Panc1 (cell line): Measurements from ENCODE around the gene SDR9C7. TPM values are rescaled to one million over a fixed set of nuclear protein-coding genes. Genes with fewer than 3 reads are reported as not detected.

Experiments used
- ATAC-seq: fragments of 200-7000 bp; cut with Tn5 transposase; 2 replicates; pipeline ENCODE4 v1.9.1; 2020; ENCODE audit warnings: mild to moderate bottlenecking, moderate library complexity
- BruUV-seq: library from RNA; stranded (reverse); fragments of 400-500 nt; replicated peaks from 2 replicates; lab custom pipeline; 2021; lab: Mats Ljungman, UMichigan
- CTCF ChIA-PET: fragments of 300-600 bp; sonication (Branson Sonifier 250); formaldehyde crosslinking; loops from one replicate; lab custom pipeline; 2022; ENCODE audit warnings: antibody characterized with exemption; lab: Charles Lee
- POLR2A ChIA-PET: fragments of 300-600 bp; sonication (Branson Sonifier 250); formaldehyde crosslinking; loops from one replicate; lab custom pipeline; 2022; ENCODE audit warnings: antibody characterized with exemption; lab: Charles Lee
- DNase-seq: peaks from one replicate; pipeline ENCODE4 v3.0.0-alpha.2; 2010; ENCODE audit warnings: low read depth, low spot score
- H3K27ac ChIP-seq: 2 replicates; pipeline ENCODE4 v1.5.1; 2011; ENCODE audit warnings: mild to moderate bottlenecking, low read length, inconsistent platforms
- H3K27me3 ChIP-seq: fragments of 200-500 bp; sonication (Bioruptor generic); 2 replicates; pipeline ENCODE4 v1.6.0; 2014; ENCODE audit warnings: low read length, inconsistent platforms; ENCODE audit not compliant: control insufficient read depth, insufficient read depth
- H3K36me3 ChIP-seq: fragments of 200-500 bp; sonication (Bioruptor generic); 2 replicates; pipeline ENCODE4 v1.5.1; 2014; ENCODE audit warnings: inconsistent platforms, mild to moderate bottlenecking, low read length, moderate library complexity; ENCODE audit not compliant: control insufficient read depth, insufficient read depth
- H3K4me1 ChIP-seq: 2 replicates; pipeline ENCODE4 v1.5.1; 2011; ENCODE audit warnings: inconsistent platforms, mild to moderate bottlenecking, low read length, moderate library complexity; ENCODE audit not compliant: control insufficient read depth, insufficient read depth
- H3K4me3 ChIP-seq, 2 experiments: 2 replicates each; pipeline ENCODE4 v1.5.1; 2011 to 2012; ENCODE audit warnings: low read depth in 2 of 2, low read length in 2 of 2, mild to moderate bottlenecking in 2 of 2, inconsistent platforms in 1 of 2, moderate library complexity in 1 of 2
- H3K9me3 ChIP-seq: fragments of 200-500 bp; sonication (Bioruptor generic); 2 replicates; pipeline ENCODE4 v1.5.1; 2014; ENCODE audit warnings: low read depth, mild to moderate bottlenecking, inconsistent platforms, low read length, moderate library complexity; ENCODE audit not compliant: control insufficient read depth, insufficient read depth
- POLR2AphosphoS5 ChIP-seq: IDR thresholded peaks from 2 replicates; pipeline ENCODE4 v1.6.1; 2012; ENCODE audit warnings: mild to moderate bottlenecking, low read depth, low read length, moderate library complexity
- SIN3A ChIP-seq: IDR thresholded peaks from 2 replicates; pipeline ENCODE4 v1.6.1; 2012; ENCODE audit warnings: low read depth, mild to moderate bottlenecking, low read length, moderate library complexity, borderline replicate concordance; ENCODE audit not compliant: insufficient read depth
- TCF7L2 ChIP-seq: IDR thresholded peaks from 2 replicates; pipeline ENCODE4 v1.6.1; 2011; ENCODE audit warnings: mild to moderate bottlenecking, low read depth, low read length, inconsistent platforms
- in situ Hi-C: cut with HindIII; loops from 2 replicates; pipeline ENCODE4 v1.10.0; 2016; ENCODE audit warnings: low sequenced_read_pairs, low pct_unique_long_range_greater_than_20kb
- intact Hi-C: fragments of 100-400 bp; cut with micrococcal nuclease; formaldehyde crosslinking; loops from one replicate; pipeline ENCODE4 v1.10.0; 2022; ENCODE audit not compliant: unreplicated experiment
- total RNA-seq: library from RNA; stranded (reverse); gene quantifications from one replicate; pipeline ENCODE4 v1.2.1, GENCODE V29; 2021; ENCODE audit not compliant: unreplicated experiment
- TF ChIP-seq, protein P1 (sequence below), 2 experiments: IDR thresholded peaks; 2 replicates each; pipeline ENCODE4 v1.6.1; 2011 to 2012; ENCODE audit warnings: low read depth in 2 of 2, control low read depth in 1 of 2, low read length in 1 of 2, mild to moderate bottlenecking in 1 of 2, moderate library complexity in 1 of 2; ENCODE audit not compliant: insufficient read depth in 1 of 2
- TF ChIP-seq, protein P2 (sequence below): fragments of 450-650 bp; IDR thresholded peaks from 2 replicates; pipeline ENCODE4 v1.5.1; 2017; ENCODE audit warnings: mild to moderate bottlenecking

SDR9C7 gene
- total RNA-seq, 1 experiment from 2014 or later = not detected

DNA sequence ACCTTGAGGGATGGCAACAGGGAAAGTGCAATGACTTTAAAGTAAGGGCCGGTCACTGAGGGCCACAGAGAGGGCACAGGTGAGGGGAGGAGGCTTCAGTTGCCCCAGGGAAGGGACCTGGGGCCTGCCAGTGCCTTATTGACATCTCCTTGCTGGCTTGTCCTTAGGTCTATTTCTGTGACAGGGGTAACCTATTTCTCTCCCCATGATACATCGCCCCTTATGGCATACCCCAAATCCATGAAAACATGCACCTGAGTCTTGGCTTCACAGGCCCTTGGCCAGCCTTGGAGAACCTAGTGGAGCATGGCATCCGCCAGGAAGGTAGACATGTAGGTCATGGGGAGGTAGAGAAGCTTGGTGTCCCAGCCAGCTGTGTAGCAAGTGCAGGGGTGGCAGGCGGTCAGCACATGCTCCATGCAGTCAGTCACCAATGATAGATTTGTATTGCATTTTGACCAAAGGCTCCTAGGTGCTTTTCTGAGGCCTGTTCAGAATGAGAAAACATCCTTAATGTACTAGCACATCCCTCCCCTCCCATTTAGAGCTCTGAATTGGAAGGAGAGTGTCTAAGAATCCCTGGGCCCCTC, 46.8 kb upstream of the SDR9C7 start:
- in situ Hi-C loops (no loop called here), intact Hi-C loops (no loop called here)
- Histone ChIP-seq H3K36me3 (no peaks in the 10 kb centered on the region), H3K27me3 (no peaks in the 10 kb centered on the region), H3K9me3 (no peaks in the 10 kb centered on the region), H3K4me1 (no peaks in the 10 kb centered on the region), H3K27ac (no peak overlapping the region), H3K4me3 (no peak overlapping the region)
- no peak for TF ChIP-seq POLR2AphosphoS5
- TF ChIP-seq, protein P1, sequence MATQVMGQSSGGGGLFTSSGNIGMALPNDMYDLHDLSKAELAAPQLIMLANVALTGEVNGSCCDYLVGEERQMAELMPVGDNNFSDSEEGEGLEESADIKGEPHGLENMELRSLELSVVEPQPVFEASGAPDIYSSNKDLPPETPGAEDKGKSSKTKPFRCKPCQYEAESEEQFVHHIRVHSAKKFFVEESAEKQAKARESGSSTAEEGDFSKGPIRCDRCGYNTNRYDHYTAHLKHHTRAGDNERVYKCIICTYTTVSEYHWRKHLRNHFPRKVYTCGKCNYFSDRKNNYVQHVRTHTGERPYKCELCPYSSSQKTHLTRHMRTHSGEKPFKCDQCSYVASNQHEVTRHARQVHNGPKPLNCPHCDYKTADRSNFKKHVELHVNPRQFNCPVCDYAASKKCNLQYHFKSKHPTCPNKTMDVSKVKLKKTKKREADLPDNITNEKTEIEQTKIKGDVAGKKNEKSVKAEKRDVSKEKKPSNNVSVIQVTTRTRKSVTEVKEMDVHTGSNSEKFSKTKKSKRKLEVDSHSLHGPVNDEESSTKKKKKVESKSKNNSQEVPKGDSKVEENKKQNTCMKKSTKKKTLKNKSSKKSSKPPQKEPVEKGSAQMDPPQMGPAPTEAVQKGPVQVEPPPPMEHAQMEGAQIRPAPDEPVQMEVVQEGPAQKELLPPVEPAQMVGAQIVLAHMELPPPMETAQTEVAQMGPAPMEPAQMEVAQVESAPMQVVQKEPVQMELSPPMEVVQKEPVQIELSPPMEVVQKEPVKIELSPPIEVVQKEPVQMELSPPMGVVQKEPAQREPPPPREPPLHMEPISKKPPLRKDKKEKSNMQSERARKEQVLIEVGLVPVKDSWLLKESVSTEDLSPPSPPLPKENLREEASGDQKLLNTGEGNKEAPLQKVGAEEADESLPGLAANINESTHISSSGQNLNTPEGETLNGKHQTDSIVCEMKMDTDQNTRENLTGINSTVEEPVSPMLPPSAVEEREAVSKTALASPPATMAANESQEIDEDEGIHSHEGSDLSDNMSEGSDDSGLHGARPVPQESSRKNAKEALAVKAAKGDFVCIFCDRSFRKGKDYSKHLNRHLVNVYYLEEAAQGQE (IDR thresholded peaks at IDR 0.05; ENCODE audit: insufficient read depth in 1 of 2, low read depth in 2 of 2, low read length in 1 of 2) = no peak
- TF ChIP-seq SIN3A = no peak
- TF ChIP-seq TCF7L2 = no peak
- TF ChIP-seq, protein P2, sequence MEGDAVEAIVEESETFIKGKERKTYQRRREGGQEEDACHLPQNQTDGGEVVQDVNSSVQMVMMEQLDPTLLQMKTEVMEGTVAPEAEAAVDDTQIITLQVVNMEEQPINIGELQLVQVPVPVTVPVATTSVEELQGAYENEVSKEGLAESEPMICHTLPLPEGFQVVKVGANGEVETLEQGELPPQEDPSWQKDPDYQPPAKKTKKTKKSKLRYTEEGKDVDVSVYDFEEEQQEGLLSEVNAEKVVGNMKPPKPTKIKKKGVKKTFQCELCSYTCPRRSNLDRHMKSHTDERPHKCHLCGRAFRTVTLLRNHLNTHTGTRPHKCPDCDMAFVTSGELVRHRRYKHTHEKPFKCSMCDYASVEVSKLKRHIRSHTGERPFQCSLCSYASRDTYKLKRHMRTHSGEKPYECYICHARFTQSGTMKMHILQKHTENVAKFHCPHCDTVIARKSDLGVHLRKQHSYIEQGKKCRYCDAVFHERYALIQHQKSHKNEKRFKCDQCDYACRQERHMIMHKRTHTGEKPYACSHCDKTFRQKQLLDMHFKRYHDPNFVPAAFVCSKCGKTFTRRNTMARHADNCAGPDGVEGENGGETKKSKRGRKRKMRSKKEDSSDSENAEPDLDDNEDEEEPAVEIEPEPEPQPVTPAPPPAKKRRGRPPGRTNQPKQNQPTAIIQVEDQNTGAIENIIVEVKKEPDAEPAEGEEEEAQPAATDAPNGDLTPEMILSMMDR = no peak
- no TSS peak for BruUV-seq
- ATAC-seq (no peak), DNase-seq (no peak)
- ChIA-PET CTCF (no interaction called here), POLR2A (no interaction called here)

DNA sequence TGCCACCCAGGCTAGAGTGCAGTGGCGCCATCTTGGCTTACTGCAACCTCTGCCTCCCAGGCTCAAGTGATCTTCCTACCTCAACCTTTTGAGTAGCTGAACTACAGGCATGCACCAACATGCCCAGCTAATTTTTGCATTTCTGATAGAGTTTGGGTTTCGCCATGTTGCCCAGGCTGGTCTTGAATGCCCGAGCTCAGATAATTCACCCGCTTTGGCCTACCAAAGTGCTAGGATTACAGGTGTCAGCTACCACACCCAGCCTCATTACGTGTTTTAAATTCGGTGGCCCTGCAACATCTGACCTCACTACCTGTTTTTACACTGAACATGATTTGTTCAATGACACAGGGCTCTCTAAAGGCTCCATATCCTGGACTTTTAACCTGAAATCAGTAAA, 46.1 kb upstream of the SDR9C7 start:
- no peaks in the 10 kb centered on the region for H3K4me1 ChIP-seq
- ChIA-PET CTCF (no interaction called here), POLR2A (no interaction called here)
- no peak for TF ChIP-seq TCF7L2
- TF ChIP-seq, protein P1 (IDR thresholded peaks at IDR 0.05; ENCODE audit: insufficient read depth in 1 of 2, low read depth in 2 of 2, low read length in 1 of 2) = no peak
- TF ChIP-seq SIN3A = no peak
- no peak for TF ChIP-seq POLR2AphosphoS5
- TF ChIP-seq, protein P2 = no peak
- no peak for DNase-seq
- no peaks in the 10 kb centered on the region for H3K9me3 ChIP-seq
- H3K36me3 ChIP-seq = no peaks in the 10 kb centered on the region
- H3K27me3 ChIP-seq = no peaks in the 10 kb centered on the region
- H3K4me3 ChIP-seq = no peak overlapping the region
- intact Hi-C loops (no loop called here), in situ Hi-C loops (no loop called here)
- no peak for ATAC-seq
- BruUV-seq = no TSS peak
- no peak overlapping the region for H3K27ac ChIP-seq
